ENCODE results near the gene AIMP1.

AIMP1 gene

DNA sequence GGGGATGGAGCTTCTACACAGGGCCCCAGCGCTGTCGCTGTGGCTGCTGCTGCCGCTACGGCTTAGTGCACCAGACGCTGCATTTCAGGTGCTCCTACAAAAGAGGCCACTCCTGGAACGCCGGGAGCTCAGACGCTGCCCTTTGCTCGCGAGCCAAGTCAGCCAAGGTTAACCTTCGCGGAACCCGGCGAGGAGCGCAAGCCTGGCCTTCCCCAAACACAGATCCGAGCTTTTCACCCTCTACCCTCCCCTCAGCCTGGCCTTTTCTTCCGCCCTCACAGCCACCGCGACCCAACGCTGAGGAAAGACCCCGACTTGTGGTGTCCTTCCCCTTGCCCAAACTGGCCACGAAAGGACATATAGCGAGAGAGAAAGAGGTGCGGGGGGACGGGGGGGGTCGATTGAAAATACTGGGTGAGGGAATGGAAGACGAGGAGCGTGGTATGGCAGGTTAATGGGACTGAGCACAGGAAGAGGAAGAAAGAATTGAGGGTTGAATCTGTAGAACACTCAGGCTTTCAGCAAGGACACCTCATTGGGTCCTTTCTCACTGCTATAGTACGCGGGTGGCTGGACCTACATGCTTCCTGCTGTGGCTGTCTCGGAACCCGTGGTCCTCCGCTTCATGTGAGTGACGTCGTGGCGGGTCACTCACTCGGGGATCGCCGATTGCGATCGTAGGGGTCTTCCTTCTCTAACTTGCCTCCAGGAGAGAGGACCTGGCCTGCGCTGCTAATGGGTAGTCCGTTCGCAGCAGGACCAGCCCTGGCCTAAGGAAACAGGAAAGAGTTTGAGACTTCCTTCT is at the start of gene AIMP1, which contains the start of gene TBCK:
TSS of gene AIMP1 (plus strand) at position 583 of the 805 bp plus-strand sequence. CDS start 8,460 bp downstream, outside the sequence.
TSS of gene TBCK (minus strand) at position 242 of the 805 bp plus-strand sequence. CDS start 7,249 bp downstream, outside the sequence.
- DNase-seq, result peak; percentile 87

DNA sequence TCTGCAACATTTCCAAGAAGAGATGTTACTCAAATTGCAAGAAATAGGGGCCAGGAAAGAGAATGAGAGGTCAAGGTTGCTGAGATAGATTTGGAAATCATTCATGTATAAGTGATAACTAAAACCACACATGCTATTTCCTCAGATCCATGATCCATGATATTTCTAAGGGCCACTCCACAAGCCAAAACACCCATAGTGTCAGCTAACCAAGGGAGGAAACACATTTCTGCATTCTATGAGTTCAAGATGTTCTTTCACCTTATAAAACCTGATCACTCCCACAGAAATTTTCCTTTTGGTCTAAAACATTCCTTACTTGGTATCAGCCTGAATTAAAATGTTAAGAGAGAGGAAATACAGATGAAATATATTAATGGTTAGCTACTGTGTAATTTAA is 47.6 kb upstream of the AIMP1 start:
- no peak for DNase-seq

GRCh38 chr4:106269711-106270110 is 46.6 kb upstream of the AIMP1 start:
- DNase-seq, result no peak

DNA sequence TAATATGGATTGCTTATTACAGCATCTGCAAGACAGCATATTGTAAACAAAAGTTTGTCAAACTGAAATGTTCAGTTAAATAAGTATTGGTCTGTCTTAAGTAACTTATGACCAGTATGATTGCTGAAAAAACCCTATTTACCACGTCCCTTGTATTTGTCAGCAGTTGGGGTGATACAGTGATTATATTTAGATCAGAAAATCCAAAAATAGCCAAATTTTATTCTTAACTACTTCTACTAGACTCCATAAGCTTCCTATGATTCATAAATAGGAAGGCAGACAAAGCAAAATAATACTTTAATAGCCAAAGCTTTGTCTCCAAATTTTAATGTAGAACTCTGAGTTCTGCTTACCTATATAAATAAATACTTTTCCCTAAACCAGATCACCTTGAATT is 45.6 kb upstream of the AIMP1 start:
- no peak for DNase-seq

GRCh38 chr4:106273831-106274230 is 42.5 kb upstream of the AIMP1 start:
- DNase-seq, result no peak

DNA sequence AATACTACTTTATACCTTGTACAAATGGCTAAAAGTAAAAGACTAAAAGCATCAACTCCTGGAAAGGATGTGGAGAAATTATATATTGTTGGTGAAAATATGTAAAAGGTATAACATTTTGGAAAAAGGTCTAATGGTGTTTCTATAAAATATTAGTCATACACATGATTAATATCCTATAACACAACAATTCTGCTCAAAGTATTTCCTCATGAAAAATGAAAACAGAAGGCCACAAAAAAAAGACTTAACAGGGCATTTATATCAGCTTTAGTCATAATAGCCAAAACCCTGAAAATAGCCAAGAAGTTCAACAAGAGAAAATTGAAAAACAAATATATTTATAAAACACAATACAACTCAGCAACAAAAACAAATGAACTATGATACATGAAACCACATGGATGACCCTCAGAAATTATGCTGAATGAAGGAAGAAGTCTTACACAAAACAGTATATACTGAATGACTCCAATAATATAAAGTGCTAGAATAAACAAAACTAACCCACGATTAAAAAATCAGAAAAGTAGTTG is 39.1 kb upstream of the AIMP1 start:
- DNase-seq, result no peak

GRCh38 chr4:106284227-106284626 is 32.1 kb upstream of the AIMP1 start:
- no peak for DNase-seq

GRCh38 chr4:106286611-106287010 is 29.7 kb upstream of the AIMP1 start:
- no peak for DNase-seq

GRCh38 chr4:106287353-106287969 is 28.9 kb upstream of the AIMP1 start:
- DNase-seq, result no peak

GRCh38 chr4:106289737-106290136 is 26.6 kb upstream of the AIMP1 start:
- no peak for DNase-seq

DNA sequence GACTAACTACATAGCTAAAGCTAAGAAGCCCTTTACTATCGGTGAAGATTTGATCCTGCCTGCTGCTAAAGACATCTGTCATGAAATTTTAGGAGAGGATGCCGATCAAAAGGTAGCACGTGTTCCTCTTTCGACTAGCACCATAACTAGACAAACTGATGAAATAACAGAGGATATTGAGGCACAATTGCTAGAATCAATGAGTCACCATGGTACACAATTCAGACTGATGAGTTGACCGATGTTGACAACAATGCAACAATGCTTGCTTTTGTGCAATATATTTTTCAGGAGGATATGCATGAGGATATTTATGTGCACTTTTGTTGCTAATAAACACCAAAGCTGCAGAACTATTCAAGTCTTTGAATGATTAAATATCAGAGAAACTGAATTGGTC is 24.7 kb upstream of the AIMP1 start:
- no peak for DNase-seq

- no peak for DNase-seq
Observed at GRCh38 chr4:106294062-106294461, 22.3 kb upstream of the AIMP1 start.

DNA sequence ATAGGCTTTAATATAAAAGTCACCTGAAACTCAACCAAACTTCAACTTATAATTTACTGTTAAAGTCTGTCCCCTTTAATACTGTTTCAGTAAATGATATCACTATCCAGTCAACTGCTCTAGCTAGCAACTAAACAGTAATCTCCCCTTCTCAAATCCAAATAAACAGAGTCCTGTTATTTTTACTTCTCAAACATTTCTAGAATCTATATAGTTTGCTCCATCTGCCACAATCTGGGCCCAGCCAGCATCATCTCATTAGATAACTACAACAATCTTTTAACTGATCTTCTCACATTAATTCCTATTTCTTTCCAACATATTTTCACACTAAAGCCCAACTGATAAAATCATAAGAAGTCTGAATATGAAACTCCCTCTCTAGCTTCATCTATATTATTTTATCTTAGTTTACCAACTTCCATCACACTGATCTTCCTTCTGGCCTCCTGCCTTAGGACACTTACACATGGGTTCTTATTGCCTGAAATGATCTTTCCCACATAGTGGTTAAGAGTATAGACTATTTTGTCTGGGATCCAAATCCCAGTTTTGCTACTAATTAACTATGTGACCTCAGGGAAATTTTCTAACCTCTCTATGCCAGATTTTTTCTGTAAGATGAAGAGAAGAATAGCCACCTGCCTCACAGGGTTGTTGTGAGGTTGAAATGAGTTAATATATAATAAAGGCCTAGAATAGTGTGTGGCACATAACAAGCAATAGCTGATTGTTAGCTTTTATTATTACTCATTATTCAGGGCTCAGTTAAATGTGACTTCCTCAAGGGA is 18.9 kb upstream of the AIMP1 start:
- no peak for DNase-seq

DNA sequence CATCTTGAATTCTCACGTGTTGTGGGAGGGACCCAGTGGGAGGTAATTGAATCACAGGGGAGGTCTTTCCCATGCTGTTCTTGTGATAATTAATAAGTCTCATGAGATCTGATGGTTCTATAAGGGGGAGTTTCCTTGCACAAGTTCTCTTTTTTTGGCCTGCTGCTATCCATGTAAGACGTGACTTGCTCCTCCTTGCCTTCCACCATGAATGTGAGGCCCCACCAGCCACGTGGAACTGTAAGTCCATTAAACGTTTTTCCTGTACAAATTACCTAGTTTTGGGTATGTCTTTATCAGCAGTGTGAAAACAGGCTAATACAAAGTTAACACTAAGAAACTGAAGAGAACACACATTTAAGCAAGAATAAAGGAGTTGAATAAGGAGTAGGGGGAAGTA is 16.4 kb upstream of the AIMP1 start:
- no peak for DNase-seq

GRCh38 chr4:106301393-106302061 is 14.8 kb upstream of the AIMP1 start:
- DNase-seq, result no peak

- DNase-seq, result no peak
Observed at GRCh38 chr4:106302062-106302438, 14.3 kb upstream of the AIMP1 start.

DNA sequence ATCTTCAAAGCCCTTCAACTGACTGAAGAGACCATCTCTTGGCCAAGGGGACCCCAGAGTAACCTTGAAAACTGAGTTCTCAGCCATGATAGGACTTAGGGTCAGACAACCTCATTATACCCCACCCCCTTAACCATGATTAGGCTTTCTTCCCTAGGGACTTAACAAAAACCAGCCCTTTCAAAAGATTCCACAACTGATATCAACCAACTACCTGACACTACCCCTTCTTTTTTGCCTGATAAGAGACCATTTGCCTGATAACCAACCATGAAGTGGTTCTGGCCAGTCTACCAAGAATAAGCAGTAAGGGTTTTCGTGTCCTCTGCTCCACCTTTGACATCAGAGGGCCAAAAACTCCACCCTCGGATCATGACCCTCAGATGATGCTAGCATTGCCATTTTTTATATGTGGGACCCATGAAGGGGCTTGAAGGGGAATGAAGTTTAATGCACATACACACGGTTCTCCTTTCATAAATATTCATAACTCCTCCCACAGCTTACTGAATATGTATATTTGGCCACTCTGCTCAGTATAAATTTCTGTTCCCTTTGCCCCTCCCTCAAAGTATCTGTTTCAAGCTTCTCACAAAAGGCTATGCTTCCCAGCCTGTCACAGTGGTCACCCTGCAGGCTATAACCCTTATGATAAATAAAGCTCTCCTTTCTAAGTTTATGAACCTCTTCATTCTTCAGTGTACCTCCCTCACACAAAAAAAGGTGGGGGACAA is 12.6 kb upstream of the AIMP1 start:
- no peak for DNase-seq

- no peak for DNase-seq
Observed at GRCh38 chr4:106304632-106305031, 11.7 kb upstream of the AIMP1 start.

DNA sequence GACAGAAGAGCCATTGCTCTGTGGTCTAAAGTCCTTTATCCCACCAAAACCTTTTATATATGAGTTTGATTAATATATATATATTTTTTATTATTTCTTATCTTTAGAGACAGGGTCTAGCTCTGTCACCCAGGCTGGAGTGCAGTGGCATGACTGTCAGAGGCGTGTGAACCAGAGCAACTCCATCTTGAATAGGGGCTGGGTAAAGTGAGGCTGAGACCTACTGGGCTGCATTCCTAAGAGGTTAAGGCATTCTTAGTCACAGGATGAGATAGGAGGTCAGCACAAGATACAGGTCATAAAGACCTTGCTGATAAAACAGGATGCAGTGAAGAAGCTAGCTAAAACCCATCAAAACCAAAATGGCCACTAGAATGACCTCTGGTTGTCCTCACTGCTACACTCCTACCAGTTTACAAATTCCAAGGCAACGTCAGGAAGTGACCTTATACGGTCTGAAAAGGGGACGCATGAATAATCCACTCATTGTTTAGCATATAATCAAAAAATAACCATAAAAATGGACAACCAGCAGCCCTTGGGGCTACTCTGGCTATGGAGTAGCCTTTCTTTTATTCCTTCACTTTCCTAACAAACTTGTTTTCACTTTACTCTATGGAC is 10.8 kb upstream of the AIMP1 start:
- DNase-seq, result no peak

GRCh38 chr4:106306561-106306960 is 9.8 kb upstream of the AIMP1 start:
- DNase-seq, result no peak

DNA sequence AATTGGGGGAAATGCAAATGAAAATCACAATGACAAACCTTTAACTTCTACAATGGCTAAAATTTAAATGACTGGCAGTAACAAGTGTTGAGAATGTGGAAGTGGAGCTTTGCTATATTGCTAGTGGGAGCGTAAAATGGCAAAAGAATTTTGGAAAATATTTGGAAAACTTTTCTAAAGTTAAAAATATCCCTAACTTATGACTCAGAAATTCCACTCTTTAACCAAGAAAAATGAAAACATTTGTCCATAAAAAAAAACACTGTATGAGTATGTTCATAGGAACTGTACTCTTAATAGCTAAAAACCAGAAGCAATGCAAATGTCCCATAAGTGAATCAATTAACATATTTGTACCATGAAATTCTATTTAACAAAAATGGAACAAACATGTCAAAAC is 4.0 kb upstream of the AIMP1 start:
- no peak for DNase-seq
